Endometrial microvascular endothelial cells (primary cell): ENCODE results near the gene TPK1. TPM values are rescaled to one million over a fixed set of nuclear protein-coding genes. Genes with fewer than 3 reads are reported as not detected.

Experiments used
- in situ Hi-C: cut with HindIII; loops from 2 replicates; pipeline ENCODE4 v1.10.0; 2017; ENCODE audit warnings: low sequenced_read_pairs, low pct_unique_long_range_greater_than_20kb; ENCODE audit errors: inconsistent ontology term
- total RNA-seq: library from RNA; depleted of rRNA; stranded (reverse); fragments of >200 nt; gene quantifications from one replicate; pipeline ENCODE4 v1.2.3, GENCODE V29; 2015; ENCODE audit errors: inconsistent ontology term

The TPK1 gene
- 16.1 TPM for total RNA-seq

- in situ Hi-C loops, result no loop called here
Observed at GRCh38 chr7:144835652-144836544, at the start of gene TPK1. TPK1 (minus strand) TSS chr7:144836053; CDS start chr7:144835602, 451 bp downstream.

- in situ Hi-C loops, result no loop called here
Observed at GRCh38 chr7:144885478-144885877, 49.6 kb upstream of the TPK1 start.

DNA sequence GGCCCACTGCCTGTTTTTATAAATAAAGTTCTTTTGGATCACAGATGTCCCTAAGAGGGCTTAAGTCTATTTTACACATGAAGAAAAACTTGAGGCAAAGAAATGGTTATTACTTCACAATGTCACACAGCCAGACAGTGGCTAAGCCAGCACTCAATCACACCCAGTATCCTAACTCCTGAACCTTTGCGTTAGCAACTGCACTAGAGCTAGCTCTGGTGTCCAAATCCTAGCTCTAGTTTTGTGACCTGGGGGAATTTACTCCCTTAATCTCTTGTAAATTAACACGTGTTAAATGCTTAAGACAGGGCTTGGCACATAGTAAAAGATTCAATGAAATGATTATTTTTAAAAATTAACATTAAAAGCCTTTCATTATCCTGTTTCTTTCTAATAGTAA, 49.0 kb upstream of the TPK1 start:
- in situ Hi-C loops, result no loop called here

DNA sequence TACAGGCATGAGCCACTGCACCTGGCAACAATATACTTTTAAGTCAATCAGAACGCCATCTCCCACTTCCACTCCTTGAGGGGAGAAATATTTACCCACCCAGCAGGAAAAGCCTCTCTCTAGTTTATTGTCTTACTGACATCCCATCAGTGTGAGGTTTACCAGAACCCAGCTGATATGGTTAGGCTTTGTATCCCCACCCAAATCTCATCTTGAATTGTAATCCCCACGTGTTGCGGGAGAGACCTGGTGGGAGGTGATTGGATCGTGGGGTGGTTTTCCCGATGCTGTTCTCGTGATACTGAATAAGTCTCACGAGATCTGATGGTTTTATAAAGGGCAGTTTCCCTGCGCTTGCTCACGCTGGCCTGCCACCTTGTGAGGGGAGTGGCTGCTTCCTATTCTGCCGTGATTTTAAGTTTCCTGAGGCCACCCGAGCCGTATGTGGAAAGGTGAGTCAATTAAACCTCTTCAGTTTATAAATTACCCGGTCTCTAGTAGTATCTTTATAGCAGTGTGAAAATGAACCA, 37.5 kb upstream of the TPK1 start:
- in situ Hi-C loops, result no loop called here

GRCh38 chr7:144869082-144869481, 33.2 kb upstream of the TPK1 start:
- in situ Hi-C loops, result no loop called here

- in situ Hi-C loops, result no loop called here
Observed at GRCh38 chr7:144866189-144866588, 30.3 kb upstream of the TPK1 start.

GRCh38 chr7:144863320-144863647, 27.4 kb upstream of the TPK1 start:
- in situ Hi-C loops, result no loop called here

DNA sequence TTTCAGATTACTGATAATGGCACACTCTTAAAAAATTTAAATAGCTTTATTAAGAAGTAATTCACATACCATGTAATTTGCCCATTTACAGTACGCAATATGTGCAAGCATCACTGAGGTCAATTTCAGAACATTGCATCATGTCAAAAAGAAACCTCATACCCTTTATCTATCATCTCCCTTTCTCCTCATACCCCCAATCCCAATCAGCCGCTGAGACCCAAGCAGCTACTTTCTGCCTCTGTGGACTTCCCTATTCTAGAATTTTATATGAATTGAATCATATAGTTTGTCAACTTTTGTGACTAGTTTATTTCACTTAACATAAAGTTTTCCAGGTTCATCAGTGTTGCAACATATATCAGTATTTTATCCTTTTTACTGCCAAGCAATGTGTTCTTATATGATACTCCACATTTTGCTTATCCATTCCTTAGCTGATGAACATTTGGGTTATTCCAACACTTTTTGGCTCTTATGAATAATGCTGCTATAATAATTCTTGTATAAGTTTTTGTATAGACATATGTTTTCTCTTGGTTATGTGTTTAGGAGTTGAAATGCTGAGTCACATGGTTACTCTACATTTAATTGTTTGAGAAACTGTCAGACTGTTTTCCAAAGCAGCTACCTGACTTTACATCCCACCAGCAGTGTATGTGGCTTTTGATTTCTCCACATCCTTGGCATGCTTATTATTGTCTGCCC, 26.9 kb upstream of the TPK1 start:
- in situ Hi-C loops, result no loop called here

- in situ Hi-C loops, result no loop called here
Observed at GRCh38 chr7:144859739-144860138, 23.9 kb upstream of the TPK1 start.

DNA sequence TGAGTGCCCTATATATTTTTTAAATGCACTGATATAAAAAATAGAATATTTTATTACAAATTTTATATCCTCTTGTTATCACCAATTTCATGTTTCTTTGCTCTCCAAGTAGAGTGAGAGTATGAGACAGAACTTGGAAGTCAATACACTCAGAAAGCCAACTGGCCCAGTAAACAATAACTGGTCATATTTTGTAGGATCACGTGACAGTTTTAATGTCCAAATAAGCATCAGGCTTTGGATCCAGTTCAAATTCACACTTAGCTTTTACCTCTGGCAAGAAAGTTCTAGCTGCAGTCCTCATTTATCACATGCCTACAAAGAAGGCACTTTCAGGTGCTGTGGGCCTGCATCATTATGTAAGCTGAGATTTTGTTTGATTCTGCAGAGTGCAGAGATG, 21.6 kb upstream of the TPK1 start:
- in situ Hi-C loops, result no loop called here

DNA sequence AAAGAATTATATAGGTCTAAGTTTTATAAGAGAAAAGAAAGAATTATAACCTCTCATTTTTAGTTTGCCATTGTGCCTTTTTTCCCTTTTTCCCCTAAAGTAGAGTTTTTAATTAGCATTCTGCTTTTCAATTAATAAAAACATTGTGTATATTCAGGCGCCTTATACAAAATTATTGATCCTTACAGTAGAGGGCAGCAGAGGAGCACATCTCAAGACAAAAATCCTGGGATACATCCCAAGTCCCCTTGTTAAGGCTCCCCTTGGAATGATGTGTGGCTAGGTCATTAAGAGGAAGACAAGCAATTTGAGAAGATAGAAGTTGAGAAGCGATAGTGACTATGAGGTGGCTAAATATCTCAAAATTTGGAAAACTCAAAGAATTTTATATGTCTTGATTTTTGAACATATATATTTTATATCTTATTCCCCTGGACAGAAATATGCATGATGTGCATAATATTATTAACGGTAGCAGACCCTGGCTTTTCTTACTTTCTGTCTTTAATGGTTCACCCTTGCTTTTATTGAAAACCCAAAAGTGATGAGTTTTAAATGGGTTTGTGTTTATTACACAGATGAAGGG, 19.1 kb upstream of the TPK1 start:
- in situ Hi-C loops, result no loop called here

GRCh38 chr7:144853542-144853941, 17.7 kb upstream of the TPK1 start:
- in situ Hi-C loops, result no loop called here

GRCh38 chr7:144848078-144848477, 12.2 kb upstream of the TPK1 start:
- in situ Hi-C loops, result no loop called here

DNA sequence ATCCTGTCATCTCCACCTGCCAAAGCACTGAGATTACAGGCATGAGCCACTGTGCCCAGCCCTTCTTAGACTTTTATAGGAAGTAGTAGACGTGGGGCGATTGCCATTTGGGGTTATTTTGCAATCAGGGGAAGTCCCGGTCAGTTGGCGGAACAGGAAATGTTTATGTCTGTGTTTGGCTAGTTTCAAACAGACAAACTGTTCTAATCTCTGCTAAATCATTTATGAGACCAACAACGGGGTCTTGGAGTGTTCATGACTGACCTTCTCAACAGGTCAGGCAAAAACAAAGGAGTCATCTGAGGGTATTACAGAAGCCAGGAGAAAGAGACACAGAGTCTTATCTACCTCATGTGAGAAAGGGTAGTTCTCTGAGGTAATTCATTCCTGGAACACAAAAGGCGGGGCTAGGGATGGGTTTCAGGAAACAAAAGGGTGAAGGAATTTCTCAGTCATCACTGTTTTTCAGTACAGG, 6.6 kb upstream of the TPK1 start:
- in situ Hi-C loops, result no loop called here

- in situ Hi-C loops, result no loop called here
Observed at GRCh38 chr7:144836545-144836842, 641 bp upstream of the TPK1 start.

- in situ Hi-C loops, result no loop called here
Observed at GRCh38 chr7:144835155-144835611, 670 bp downstream of the TPK1 start.

DNA sequence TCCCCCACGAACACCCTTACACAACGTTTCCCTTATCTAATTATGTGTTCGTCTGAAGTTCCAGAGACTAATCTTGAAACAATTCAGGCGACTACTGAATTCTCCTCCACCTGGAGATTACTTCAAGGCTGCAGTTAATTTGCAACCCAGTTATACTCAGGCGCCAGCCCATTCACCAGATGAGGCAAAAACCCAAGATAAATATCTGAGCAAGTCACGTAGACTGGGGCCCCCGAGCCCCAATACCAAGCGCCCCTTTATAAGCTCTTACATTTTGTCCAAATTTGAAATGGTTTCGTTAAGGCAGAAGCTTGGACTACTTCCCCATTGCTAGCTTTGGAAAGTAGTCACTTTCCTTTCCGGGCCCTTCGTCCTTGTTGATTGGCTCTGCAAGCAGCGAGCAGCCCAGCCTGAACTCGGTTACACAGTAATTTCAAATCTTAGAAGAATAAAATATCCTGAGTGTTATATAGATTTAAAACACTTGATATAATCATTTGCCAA, 1.2 kb downstream of the TPK1 start:
- in situ Hi-C loops, result no loop called here

DNA sequence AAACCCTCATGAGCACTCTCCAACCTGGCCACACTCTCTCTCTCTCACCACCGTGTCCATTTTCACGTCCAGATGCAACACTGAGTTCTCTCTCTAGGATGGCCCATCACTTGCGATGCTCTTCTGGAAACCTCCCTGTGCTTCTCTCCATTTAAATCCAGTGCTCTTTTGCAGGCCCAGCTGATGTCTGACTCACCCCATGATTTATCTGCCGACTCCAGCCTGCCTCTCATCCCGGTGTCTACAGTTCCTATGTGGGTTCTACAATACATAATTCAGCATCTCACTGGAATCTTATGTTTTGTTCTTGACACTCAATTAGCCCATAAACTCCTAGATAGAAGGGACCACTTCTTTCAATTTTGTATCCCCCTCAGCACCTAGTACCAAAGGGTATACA, 5.0 kb downstream of the TPK1 start:
- in situ Hi-C loops, result no loop called here

DNA sequence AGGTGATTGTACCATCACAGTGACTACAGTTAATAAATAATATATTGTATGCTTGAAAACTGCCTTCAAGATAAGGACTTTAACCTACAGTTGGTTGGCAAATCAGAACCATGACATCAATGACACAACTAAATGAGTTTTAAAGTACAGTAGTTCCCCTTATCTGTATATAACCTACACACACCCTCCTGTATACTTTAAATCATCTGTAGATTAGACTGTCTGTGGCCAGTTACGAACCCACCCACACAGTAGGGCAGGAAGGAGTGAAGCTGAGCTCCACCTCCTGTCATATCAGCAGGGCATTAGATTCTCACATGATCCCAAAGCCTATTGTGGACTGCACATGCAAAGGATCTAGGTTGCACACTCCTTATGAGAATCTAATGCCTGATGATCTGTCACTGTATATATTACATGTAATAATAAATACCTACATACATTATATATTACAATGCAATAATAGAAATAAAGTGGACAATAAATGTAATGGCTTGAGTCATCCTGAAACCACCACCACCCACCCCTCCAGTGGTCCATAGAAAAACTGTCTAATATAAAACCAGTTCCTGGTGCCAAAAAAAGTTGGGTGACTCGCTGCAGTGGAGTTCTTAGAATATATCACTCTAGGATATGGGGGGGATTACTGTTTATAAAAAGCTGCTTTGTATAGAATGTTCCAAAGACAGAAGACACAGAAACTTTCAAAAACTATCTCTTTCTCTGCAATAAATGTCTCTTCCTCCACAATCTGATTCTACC, 5.6 kb downstream of the TPK1 start:
- in situ Hi-C loops, result no loop called here
